Renal pelvis (tissue), 12 donors: ENCODE results near the gene LRRK1. TPM values are rescaled to one million over a fixed set of nuclear protein-coding genes. Genes with fewer than 3 reads are reported as not detected.

ENCODE experiments used
- DNase-seq: peaks from one replicate; pipeline ENCODE4 v3.0.0-alpha.2; 2013
- long read RNA-seq, 16 experiments: transcript quantifications; one replicate each; lab custom pipeline, GENCODE V29; 2026
- polyA plus RNA-seq, 3 donors: library from polyadenylated mRNA; unstranded; fragments of 120-200 nt; gene quantifications; one replicate each; pipeline ENCODE4 v1.2.1, GENCODE V29; 2013; ENCODE audit not compliant: insufficient read length in 3 of 3

Gene LRRK1, protein sequence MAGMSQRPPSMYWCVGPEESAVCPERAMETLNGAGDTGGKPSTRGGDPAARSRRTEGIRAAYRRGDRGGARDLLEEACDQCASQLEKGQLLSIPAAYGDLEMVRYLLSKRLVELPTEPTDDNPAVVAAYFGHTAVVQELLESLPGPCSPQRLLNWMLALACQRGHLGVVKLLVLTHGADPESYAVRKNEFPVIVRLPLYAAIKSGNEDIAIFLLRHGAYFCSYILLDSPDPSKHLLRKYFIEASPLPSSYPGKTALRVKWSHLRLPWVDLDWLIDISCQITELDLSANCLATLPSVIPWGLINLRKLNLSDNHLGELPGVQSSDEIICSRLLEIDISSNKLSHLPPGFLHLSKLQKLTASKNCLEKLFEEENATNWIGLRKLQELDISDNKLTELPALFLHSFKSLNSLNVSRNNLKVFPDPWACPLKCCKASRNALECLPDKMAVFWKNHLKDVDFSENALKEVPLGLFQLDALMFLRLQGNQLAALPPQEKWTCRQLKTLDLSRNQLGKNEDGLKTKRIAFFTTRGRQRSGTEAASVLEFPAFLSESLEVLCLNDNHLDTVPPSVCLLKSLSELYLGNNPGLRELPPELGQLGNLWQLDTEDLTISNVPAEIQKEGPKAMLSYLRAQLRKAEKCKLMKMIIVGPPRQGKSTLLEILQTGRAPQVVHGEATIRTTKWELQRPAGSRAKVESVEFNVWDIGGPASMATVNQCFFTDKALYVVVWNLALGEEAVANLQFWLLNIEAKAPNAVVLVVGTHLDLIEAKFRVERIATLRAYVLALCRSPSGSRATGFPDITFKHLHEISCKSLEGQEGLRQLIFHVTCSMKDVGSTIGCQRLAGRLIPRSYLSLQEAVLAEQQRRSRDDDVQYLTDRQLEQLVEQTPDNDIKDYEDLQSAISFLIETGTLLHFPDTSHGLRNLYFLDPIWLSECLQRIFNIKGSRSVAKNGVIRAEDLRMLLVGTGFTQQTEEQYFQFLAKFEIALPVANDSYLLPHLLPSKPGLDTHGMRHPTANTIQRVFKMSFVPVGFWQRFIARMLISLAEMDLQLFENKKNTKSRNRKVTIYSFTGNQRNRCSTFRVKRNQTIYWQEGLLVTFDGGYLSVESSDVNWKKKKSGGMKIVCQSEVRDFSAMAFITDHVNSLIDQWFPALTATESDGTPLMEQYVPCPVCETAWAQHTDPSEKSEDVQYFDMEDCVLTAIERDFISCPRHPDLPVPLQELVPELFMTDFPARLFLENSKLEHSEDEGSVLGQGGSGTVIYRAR (N-terminal part only)
- polyA plus RNA-seq: 1 to 10 TPM; 2.7 to 3.9 (median 3.8) TPM
- long read RNA-seq, donor 1, partial matches to known transcripts: 11 of 22 reads
- long read RNA-seq, donor 1, other reads (novel, unspliced or antisense): 11 of 22 reads
- long read RNA-seq, donor 2, partial matches to known transcripts: 0 of 21 reads
- long read RNA-seq, donor 2, other reads (novel, unspliced or antisense): 21 of 21 reads
- long read RNA-seq, donor 3: 0 reads
- long read RNA-seq, donor 4, partial matches to known transcripts: 0 of 14 reads
- long read RNA-seq, donor 4, other reads (novel, unspliced or antisense): 14 of 14 reads
- long read RNA-seq, donor 5: 0 reads
- long read RNA-seq, donor 6, partial matches to known transcripts: 0 of 1 reads
- long read RNA-seq, donor 6, other reads (novel, unspliced or antisense): 0 of 1 reads
- long read RNA-seq, donor 7: 0 reads
- long read RNA-seq, donor 8: 0 reads
- long read RNA-seq, donor 9, partial matches to known transcripts: 0 of 1 reads
- long read RNA-seq, donor 9, other reads (novel, unspliced or antisense): 0 of 1 reads
- long read RNA-seq, donor 10: 0 reads
- long read RNA-seq, donor 11: 0 reads
- long read RNA-seq, donor 12, partial matches to known transcripts: 0 of 1 reads
- long read RNA-seq, donor 12, other reads (novel, unspliced or antisense): 0 of 1 reads
- long read RNA-seq, donor 13: 0 reads
- long read RNA-seq, donor 14: 0 reads
- long read RNA-seq, donor 15: 0 reads
- long read RNA-seq, donor 16: 0 reads

DNA sequence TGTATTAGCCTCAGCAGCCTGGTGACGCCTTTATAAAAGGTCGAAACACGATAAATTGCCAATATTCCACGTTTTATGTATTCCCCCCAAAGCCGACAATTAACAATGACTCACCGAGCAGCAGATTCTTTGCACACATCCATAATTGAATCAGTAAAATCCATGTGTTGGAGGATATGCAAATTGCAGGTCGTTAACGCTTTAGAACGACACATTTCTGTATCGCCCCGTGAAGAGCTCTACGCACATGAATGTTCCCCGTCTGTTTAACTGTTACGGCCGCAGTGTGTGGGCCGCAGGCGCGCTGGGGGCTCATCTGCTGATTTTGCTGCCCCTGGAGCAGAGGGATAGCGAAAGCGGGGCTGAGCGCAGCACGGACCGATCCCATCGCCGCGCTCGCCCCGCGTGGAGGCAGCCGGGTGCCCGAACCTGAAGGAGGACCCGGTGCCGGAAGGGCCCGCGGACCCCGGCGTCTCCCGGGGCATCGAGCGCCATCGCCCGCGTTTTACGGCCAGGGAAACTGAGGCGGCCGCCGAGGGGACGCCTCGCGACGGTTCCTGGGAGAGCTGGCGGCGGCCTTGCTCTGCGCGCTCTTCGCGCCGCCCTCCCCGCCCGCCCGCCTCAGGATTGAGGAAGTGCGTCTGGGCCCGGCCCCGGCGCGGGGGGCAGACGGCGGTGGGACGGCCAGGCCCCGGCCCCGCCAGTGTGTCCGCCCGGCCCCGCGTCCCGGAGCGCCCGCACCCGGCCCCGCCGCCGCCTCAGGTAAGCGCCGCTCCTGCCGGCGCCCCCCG lies at the start of gene LRRK1:
Gene LRRK1, plus strand, starts transcription at position 668 of the 791 bp plus-strand sequence. CDS start 5,276 bp downstream, outside the sequence.
- no peak for DNase-seq

DNA sequence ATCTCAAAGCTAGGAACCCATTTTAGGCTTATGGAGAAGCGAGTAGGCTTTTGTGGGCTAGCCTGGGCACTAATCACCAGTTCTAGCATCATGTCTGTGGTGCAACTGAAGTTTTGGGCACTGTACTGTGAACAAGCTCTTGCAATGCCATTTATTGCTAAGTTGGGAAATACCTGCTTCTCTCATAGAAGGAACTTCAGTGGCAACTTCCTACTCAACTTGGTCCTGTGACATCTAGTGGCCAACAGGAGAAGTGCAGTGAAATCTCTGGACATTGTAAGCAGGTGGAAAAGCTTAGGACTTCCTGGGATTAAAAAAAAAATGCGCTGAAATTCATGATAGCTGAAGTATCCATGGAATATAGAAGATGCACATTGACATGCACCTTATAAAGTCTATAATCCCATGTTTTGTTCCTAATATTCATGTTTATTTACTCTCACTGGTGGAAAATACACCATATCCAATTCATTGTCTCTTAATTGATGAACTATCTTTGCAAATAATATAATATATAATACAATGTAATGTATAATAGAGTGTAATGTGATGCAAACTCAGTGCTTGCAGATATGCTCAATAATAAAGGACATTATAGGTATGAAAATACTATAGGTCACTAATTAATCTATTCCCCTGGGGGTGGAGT lies 46.0 kb upstream of the LRRK1 start:
- DNase-seq: peak; percentile 78

DNA sequence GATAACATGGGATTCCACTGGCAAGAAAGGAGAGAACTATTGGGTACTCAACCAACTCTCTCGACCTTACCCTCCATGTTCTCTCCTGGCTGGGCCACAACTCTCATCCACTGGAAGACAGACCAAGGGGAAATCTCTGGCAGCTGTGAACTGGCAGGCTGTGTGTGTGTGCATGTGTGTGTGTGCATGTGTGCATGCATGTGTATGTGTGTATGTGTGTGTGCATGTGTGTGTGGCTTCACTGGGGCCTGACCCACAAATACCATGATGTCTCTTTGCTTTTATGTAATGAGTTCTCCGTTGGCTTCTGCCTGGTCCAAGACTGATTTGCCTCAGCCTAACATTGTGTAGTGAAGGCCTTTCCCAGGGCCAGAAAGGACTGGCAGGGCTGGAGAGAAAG lies 43.7 kb upstream of the LRRK1 start:
- DNase-seq: no peak

DNA sequence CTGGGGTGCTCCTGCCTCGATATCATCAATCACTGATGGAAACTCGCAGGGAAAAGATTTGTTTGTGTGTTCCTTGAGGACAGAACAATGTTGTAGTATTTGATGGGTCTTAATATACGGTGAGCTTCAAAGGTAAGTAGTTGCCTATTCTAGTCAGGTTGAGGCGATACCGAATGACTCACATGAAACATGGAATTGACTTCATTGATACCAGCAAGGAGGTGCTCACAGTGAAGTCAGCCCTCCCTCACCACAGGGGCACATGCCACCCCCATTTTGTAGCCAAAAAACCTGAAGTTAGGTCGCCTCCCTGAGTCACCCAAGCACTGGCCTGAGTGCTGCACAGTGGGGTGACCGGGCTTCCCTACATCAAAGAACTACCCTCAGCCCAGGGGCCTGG lies 43.2 kb upstream of the LRRK1 start:
- no peak for DNase-seq

DNA sequence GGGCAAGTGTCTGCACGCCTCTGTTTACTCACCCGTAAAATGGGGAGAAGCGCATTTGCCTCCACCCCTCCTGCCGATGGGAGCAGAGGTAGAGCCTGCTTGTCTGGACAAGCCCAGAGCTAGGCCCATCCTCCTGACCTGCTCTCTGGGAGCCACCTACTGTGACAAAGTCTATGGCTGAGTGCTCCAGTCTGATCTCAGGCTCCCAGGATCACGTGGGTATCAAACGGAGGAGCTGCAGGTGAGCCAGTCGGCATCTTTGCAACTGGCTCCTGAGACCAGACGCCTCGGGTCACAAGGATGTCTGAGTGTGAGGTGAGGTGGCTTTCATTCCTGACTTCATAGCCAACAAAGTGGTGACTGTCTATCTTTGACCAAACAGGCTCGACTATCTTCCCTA lies 41.6 kb upstream of the LRRK1 start:
- no peak for DNase-seq

DNA sequence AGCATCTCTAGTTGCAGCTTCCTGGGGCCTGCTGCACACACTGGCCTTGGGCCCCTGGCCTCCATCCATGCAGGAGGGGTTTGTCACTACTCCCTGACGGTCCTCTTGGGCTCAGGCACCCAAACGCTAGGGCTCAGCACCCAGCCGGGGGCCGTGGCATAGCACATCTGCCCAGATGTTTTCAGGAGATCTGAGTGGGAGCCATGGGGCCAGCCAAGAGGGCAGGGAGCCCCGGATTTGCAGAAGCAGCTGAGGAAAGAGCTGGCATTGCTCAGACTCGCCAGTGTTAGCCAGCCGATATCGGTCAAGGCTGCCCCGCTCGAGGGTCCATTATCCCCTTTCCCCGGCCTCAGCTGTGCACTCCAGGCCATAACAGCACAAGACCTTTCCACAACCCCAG lies 41.0 kb upstream of the LRRK1 start:
- DNase-seq: no peak

DNA sequence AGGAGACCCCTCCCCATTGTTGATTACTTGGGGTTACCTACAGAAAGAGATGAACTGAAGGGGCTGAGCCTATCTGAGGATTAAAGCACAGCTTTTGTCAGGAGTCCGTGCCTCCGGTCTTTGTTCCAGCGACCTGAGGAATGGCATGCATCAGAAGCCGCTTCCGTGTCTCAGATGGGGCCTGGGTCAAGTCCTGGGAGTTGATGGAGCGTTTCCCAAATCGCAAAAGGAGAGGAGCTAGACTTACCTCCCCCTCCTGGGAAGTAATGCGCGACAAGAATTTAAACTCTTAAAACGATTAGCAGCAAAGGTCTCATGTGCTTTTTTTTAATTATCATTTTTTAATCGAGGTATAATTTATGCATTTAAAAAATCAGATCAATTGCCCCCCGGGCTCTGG lies 40.5 kb upstream of the LRRK1 start:
- DNase-seq: no peak

DNA sequence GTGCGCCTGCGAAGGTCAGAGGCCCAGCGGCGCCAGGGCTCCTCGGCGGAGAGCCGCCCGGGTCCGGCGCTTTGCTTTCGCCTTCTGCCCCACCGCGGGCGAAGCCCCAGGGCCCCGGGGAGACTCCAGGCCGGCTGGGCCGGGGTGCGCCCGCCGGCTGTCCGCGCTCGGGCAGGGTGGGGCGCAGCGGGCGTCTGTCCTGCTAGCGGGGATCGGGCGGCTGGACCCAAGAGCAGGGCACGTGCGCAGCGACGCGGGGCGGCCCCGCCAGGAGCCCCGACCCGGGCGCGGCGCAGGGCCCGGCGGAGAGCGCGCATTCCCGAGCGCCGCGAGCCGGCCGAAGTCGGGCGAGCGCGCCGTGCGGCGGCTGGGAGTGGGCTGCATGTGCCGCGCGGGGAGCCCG lies 40.1 kb upstream of the LRRK1 start:
- DNase-seq: no peak

DNA sequence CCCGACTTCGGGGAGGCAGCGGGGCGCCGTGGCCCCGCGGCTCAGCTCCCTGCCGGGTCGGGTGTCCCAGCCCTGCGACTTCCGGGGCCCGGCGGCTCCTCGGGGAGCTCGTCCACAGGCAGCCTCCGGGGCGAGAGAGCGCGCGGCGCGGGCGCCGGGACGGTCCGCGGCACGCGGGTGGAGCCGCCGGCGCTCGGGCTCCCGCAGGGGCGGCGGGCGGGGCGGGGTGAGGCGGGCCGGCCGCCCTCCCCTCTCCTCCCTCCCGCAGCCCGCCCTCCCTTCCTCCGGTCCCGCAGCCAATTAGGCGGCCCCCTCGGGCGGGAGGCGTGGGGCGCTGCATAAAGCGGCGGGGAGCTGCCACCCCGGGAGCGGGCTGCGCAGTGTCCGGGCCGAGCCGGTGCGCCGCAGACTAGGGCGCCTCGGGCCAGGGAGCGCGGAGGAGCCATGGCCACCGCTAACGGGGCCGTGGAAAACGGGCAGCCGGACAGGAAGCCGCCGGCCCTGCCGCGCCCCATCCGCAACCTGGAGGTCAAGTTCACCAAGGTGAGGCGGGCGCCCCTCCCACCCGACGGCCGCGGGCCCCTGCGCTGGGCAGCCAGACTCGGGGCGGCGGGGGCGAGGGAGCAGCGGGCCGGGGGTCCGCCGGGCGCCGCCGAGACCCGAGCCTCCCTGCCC lies 39.6 kb upstream of the LRRK1 start, which contains the start of gene ALDH1A3:
Gene ALDH1A3, plus strand, starts transcription at position 368 of the 675 bp plus-strand sequence. Its CDS starts 77 bp downstream, at position 445.
- no peak for DNase-seq

DNA sequence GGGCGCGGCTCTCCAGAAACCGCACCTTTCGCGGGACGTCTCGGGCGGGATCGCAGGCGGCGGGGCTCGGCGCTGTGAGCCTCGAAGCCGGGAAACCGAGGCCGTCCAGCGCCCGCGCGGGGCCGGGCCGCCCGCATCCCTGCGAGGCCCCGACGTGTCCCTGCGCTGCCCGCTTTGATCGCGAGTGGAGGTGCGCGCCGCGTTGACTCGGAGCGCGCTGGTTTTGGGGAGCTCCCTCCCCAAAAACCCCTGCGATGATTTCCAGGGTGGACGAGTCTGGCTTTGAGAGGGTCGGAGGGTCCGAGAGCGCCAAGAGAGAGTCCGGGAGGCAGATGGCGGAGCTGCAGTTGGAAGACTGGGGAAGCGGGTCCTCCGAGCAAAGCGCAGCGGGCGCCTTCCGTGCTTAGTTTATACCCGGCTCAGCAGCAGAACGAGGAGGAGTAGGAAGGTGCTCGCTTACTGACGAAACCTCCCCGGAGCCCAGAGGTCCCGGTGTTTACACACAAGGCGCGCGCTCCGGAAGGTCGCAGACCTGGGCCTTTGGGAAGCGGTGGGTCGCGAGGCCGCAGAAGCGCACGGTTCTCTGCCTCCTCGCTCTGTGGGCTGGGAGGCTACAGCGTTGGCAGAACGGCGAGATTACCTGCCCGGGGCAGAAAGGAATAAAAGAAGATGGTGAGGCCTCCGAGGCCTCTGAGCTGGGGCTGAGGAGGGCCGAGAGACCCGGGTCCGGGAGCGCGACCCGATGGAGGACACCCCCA lies 38.8 kb upstream of the LRRK1 start:
- DNase-seq: no peak

DNA sequence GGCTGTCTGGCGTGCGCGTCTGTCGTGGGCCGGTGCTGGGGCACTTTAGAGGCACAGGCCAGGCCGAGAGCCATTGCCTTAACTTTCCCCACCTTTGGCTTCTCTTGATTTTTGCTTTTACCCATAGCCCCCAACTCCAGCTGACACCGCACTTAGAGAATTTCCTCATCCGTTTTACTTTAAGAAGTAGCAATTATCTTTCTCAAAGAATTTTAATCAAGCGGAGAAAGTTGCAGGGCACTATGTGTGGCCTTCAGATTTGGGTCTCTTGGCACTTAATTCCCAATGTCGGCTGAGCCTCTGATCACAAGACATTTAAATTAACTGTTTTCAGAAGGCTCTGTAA lies 38.3 kb upstream of the LRRK1 start:
- DNase-seq: no peak

DNA sequence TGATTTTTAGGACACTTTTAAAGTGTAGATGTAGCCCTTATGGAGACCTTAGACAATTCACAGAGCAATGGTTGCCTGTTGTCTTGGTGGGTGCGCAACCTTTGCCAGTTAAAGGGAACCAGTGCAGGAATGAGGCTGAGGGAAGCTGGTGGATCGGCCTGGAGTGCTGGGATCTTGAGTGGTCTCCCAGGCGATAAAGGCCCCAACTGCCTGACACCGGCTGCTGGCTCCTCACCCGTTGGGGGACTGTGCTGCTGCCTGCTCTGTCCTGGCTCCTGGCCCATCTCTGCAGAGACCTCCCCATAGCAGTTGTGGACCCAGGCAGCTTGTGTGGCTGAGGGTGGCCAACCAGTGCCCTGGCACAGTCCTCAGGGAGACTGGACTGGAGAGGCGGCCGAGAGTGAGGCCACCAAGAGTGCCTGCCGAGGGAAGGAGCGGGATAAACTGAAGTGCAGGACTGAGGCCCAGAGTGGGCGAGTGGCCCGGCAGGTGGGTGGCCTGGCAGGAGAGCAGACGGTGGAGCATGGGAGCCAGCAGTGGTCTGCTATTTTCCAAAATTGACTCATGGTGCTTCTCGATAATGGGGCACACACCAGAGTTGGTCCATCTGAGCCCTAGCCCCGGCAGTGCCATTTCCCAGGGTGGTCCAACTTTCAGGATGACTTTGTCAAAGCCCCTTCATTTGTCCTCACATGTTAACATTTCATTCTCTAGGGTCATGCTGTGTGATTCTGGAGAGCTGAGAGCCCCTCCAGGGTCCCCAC lies 37.4 kb upstream of the LRRK1 start:
- no peak for DNase-seq

DNA sequence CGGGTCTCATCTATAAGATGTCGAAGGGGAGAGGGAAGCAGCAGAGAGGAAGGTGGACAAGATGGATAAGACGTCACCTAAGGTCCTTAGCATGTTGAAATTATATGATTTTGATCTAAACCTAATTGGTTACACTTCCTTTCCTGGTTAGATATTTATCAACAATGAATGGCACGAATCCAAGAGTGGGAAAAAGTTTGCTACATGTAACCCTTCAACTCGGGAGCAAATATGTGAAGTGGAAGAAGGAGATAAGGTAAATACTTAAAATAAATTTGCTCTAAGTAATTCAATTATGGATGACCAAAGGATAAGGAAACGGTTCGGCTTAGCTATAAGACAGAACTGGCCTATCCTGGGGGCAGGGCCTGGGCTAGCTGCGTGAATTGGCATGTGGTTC lies 34.0 kb upstream of the LRRK1 start:
- DNase-seq: no peak

DNA sequence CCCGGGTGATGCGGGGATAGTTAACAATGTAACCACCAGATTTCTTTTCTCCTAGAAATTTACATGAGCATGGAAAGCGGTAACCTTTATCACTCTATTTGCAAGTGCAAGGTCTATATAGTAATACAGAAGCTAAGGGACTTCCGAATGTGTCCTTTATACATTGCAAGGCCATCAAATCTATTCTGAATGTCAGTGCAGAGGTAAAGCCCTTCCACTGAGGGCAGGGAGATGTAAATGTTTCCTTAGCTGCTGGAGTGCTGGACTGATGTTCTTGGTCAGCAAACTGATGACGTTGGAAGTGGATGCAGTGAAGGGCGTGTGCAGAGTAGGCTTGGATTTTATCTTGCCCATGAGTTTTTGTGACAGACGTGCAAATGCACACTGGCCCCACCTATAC lies 33.3 kb upstream of the LRRK1 start:
- no peak for DNase-seq

DNA sequence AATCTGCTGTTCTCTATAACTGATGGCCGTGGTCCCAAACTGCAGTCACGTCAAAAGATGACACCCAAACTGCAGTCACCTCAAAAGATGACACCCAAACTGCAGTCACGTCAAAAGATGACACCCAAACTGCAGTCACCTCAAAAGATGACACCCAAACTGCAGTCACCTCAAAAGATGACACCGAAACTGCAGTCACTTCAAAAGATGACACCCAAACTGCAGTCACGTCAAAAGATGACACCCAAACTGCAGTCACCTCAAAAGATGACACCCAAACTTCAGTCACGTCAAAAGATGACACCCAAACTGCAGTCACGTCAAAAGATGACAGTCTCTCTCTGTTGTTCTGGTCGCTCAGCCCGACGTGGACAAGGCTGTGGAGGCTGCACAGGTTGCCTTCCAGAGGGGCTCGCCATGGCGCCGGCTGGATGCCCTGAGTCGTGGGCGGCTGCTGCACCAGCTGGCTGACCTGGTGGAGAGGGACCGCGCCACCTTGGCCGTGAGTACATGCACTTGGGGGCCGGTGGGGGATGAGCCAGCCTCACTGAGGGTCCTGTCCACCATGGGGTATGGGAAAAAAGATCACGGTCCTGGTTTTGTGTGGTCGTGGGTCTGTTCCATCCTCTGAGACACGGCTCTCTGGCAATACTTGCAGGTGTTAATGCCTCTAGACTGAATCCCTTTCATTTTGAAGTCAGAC lies 31.8 kb upstream of the LRRK1 start:
- DNase-seq: no peak

DNA sequence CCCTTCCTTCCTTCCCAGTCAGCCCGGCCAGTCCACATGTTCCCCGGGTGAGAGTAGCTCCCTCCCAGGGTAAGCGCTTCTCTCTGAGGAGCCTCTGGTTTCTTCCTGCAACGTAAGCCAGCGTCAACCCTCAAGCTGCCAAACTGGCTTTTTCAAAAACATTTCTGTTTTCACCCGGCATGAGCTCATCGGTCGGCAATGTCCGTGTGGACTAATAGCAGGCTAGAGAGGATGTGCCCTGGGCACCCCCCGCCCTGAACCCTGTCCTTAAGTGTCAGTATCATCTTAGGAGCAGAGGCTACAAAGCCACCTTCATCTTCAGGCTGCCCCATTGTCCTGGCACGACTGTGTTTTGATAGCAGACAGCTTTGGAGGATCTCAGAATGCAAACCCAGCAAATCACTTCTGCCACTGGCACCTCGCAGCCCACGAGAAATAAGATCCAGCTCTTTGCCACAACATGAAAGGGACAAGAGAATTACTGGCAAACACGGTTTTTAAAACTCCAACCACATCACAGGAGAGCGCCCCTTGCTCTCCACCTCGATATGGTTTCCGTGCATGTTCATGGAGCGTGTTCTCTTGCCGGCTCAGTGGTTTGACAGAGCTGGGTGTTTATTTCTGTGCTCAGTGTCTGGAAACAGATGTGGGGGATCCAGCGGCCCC lies 29.6 kb upstream of the LRRK1 start:
- peak; percentile 62 for DNase-seq
